ENCODE results near the gene HAUS3.

DNA sequence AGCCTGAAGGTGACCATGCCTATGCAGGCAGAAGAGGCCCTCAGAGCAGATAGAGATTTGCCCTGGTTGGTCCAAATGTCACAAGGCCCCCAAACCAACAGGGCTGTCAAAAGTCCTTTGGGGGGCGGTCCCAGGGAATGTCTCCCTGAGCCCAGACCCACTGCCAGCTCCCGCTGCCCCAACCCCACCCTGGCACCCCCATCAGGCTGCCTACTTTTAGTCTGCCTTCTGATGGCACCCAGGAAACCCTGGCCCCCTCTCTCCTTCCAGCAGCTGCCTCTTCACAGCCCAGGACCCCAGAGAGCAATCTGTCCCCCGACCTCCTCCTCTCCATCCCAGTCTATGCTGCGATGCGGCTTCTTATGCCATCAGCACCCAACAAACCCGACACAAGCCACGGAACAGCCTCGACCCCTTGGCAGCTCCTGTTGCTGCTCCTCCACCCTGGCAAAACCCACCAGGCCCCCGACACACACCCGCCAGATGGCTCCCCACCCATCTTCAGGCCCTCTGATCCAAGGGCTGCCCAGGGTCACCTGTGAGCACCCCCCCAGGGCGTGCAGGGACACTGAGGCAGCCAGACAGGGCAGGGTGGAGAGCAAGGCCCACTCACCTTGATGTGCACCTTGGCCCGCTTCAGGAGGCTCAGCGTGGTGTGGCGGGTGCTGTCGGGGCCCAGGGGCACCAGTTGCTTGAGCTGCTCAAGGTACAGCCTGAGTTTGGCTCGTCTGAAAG is 10.0 kb upstream of the HAUS3 start:
- TF ChIP-seq, protein P1, sequence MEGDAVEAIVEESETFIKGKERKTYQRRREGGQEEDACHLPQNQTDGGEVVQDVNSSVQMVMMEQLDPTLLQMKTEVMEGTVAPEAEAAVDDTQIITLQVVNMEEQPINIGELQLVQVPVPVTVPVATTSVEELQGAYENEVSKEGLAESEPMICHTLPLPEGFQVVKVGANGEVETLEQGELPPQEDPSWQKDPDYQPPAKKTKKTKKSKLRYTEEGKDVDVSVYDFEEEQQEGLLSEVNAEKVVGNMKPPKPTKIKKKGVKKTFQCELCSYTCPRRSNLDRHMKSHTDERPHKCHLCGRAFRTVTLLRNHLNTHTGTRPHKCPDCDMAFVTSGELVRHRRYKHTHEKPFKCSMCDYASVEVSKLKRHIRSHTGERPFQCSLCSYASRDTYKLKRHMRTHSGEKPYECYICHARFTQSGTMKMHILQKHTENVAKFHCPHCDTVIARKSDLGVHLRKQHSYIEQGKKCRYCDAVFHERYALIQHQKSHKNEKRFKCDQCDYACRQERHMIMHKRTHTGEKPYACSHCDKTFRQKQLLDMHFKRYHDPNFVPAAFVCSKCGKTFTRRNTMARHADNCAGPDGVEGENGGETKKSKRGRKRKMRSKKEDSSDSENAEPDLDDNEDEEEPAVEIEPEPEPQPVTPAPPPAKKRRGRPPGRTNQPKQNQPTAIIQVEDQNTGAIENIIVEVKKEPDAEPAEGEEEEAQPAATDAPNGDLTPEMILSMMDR (IDR thresholded peaks at IDR 0.05; ENCODE audit: poor library complexity), result no peak
- TF ChIP-seq EZH2 (IDR thresholded peaks at IDR 0.05; ENCODE audit: borderline replicate concordance), result no peak

Measured in hepatocyte (in vitro differentiated cells).